Body of pancreas (tissue), 4 donors: Measurements from ENCODE around the gene NTN5. TPM values are rescaled to one million over a fixed set of nuclear protein-coding genes. Genes with fewer than 3 reads are reported as not detected.

Source experiments
- ATAC-seq: fragments of 150-250 bp; one replicate; pipeline ENCODE4 v1.9.1; 2016
- DNase-seq, 4 donors: peaks; one replicate each; pipeline ENCODE4 v3.0.0-alpha.2; 2019
- H3K27ac ChIP-seq, 4 donors: fragments of 200-600 bp; sonication (generic); 1 replicate in 3 of 4; 2 replicates in 1 of 4; pipeline versions ENCODE4 v1.5.1 to v1.6.1; 2016 to 2019; ENCODE audit warnings: mild to moderate bottlenecking in 1 of 4, mixed read lengths in 1 of 4, moderate library complexity in 1 of 4
- H3K27me3 ChIP-seq, 2 donors: fragments of 200-600 bp; sonication (generic); one replicate each; pipeline ENCODE4 v1.6.0; 2016; ENCODE audit warnings: mild to moderate bottlenecking in 1 of 2
- H3K36me3 ChIP-seq, 2 donors: fragments of 200-600 bp; sonication (generic); replicated peaks in 1 of 2; 2 replicates each; pipeline ENCODE4 v1.5.1; 2016; ENCODE audit warnings: low read depth in 2 of 2; ENCODE audit not compliant: insufficient read depth in 1 of 2
- H3K4me1 ChIP-seq: fragments of 200-600 bp; sonication (generic); one replicate; pipeline ENCODE4 v1.6.0; 2016
- H3K4me3 ChIP-seq, 2 donors: fragments of 200-600 bp; sonication (generic); 1 replicate in 1 of 2; 2 replicates in 1 of 2; pipeline ENCODE4 v1.5.1; 2016 to 2019
- H3K9me3 ChIP-seq, 3 donors: fragments of 200-600 bp; sonication (generic); 1 replicate in 2 of 3; 2 replicates in 1 of 3; pipeline ENCODE4 v1.5.1; 2016
- CTCF ChIP-seq, 7 experiments: fragments of 450-650 bp in 4 of 7; fragments of 200-600 bp in 3 of 7; sonication (generic) in 3 of 7; IDR thresholded peaks; one replicate each; pipeline ENCODE4 v1.5.1; 2016 to 2019; ENCODE audit warnings: antibody characterized with exemption in 7 of 7
- POLR2A ChIP-seq, 3 donors: fragments of 450-650 bp; IDR thresholded peaks; one replicate each; pipeline ENCODE4 v1.6.1; 2016; ENCODE audit warnings: antibody characterized with exemption in 3 of 3, mild to moderate bottlenecking in 2 of 3
- WGBS, 2 donors: methylation state at CpG; one replicate each; pipeline ENCODE4 v1.1.5; 2017; 5-methylcytosine and 5-hydroxymethylcytosine counted together
- intact Hi-C: fragments of 100-400 bp; cut with DNase I; formaldehyde crosslinking; loops from one replicate; pipeline ENCODE4 v1.15.1; 2023
- total RNA-seq, 2 donors: library from RNA; depleted of rRNA; stranded (reverse); fragments of >200 nt; gene quantifications; one replicate each; pipeline ENCODE4 v1.1.0, GENCODE V29; 2016

NTN5 gene
- total RNA-seq, 2 donors from 2014 or later = not detected

- WGBS, 2 donors = 55% methylated on average over 3 of the region's 3 CpGs; no CpG with 5 or more reads in 1 of the 2 donors
- no peak for DNase-seq
- TF ChIP-seq POLR2A (IDR thresholded peaks at IDR 0.05) (no peak), CTCF (IDR thresholded peaks at IDR 0.05) (no peak)
- Histone ChIP-seq H3K4me3 (no peak overlapping the region), H3K36me3 (no peaks in the 10 kb centered on the region), H3K27me3 (no peaks in the 10 kb centered on the region), H3K27ac (no peak overlapping the region), H3K9me3 (no peaks in the 10 kb centered on the region), H3K4me1 (no peaks in the 10 kb centered on the region)
- intact Hi-C loops = no loop called here
- ATAC-seq = no peak
Measured at GRCh38 chr19:48668332-48668731, 4.5 kb downstream of the NTN5 start.

DNA sequence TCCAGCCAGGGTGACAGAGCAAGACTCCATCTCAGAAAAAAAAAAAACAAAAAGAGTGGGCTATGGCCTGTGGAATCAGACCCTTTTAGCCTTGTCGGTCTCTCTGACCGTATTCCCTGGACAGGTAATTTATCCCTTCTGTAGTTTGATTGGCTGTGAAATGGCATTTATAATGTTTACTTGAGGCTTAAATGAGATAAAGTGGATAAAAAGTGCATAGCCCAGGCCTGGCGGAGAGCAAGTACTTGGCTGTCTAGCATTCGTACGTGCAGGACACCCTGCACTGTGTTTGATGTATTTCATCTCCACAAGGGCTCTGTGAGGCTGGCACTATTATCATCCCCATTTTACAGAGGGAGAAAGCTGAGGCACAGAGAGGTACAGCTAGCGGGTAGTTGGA, 7.0 kb downstream of the NTN5 start:
- no peaks in the 10 kb centered on the region for H3K27me3 ChIP-seq
- no peak for ATAC-seq
- H3K4me3 ChIP-seq = no peak overlapping the region
- 61 to 71% methylated on average over 5 to 6 of the region's 6 CpGs for WGBS, 2 donors
- peaks cover 9% of the 10 kb centered on the region for H3K4me1 ChIP-seq
- no peak for TF ChIP-seq CTCF (IDR thresholded peaks at IDR 0.05)
- no peaks in the 10 kb centered on the region for H3K9me3 ChIP-seq
- no peaks in the 10 kb centered on the region for H3K36me3 ChIP-seq
- no peak overlapping the region for H3K27ac ChIP-seq
- DNase-seq = no peak
- intact Hi-C loops = no loop called here

DNA sequence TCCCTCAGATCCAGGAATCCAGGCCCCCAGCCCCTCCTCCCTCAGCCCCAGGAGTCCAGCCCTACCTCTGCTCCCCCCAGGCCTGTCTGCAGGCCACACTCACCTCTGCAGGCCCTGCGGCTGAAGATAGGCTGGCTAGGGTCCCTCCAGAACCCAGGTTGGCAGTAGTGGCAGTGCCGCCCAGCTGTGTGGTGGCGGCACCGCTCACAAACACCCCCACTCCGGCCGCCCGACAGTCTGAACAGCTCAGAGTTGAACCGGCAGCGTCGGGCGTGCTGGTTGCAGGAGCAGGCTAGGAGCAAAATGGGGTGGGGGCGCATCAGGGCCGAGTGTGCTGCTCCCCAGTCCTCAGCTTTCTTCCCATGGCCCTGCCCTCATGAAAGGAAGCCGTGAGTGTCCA, 8.3 kb downstream of the NTN5 start:
- whole genome bisulfite sequencing, 2 donors = 89 to 100% methylated on average over 1 to 14 of the region's 14 CpGs
- TF ChIP-seq POLR2A (IDR thresholded peaks at IDR 0.05) (no peak), CTCF (IDR thresholded peaks at IDR 0.05) (no peak)
- Histone ChIP-seq H3K9me3 (no peaks in the 10 kb centered on the region), H3K27me3 (no peaks in the 10 kb centered on the region), H3K4me1 (peaks cover 11% of the 10 kb centered on the region), H3K4me3 (no peak overlapping the region), H3K36me3 (no peaks in the 10 kb centered on the region), H3K27ac (no peak overlapping the region)
- intact Hi-C loops = no loop called here
- DNase-seq = no peak
- ATAC-seq = no peak

GRCh38 chr19:48663667-48664066, 9.2 kb downstream of the NTN5 start:
- ATAC-seq = no peak
- Histone ChIP-seq H3K27ac (no peak overlapping the region), H3K27me3 (no peaks in the 10 kb centered on the region), H3K4me3 (no peak overlapping the region), H3K36me3 (no peaks in the 10 kb centered on the region), H3K4me1 (peaks cover 11% of the 10 kb centered on the region), H3K9me3 (no peaks in the 10 kb centered on the region)
- TF ChIP-seq POLR2A (IDR thresholded peaks at IDR 0.05) (no peak), CTCF (IDR thresholded peaks at IDR 0.05) (no peak)
- WGBS, 2 donors = 90 to 91% methylated on average over 4 of the region's 4 CpGs
- no peak for DNase-seq
- intact Hi-C loops = no loop called here

GRCh38 chr19:48661711-48662090, 11.1 kb downstream of the NTN5 start:
- Histone ChIP-seq H3K36me3 (no peaks in the 10 kb centered on the region), H3K4me3 (no peak overlapping the region), H3K4me1 (peaks cover 11% of the 10 kb centered on the region), H3K9me3 (no peaks in the 10 kb centered on the region), H3K27ac (no peak overlapping the region), H3K27me3 (no peaks in the 10 kb centered on the region)
- 80 to 87% methylated on average over 2 to 50 of the region's 50 CpGs for WGBS, 2 donors
- TF ChIP-seq POLR2A (IDR thresholded peaks at IDR 0.05) (no peak), CTCF (IDR thresholded peaks at IDR 0.05) (no peak)
- intact Hi-C loops = no loop called here
- DNase-seq = no peak
- ATAC-seq = no peak
